HEK293T (cell line): ENCODE results near the gene MFSD11.

Source experiments
- BHLHE40 ChIP-seq: fragments of 450-650 bp; IDR thresholded peaks from 2 replicates; pipeline ENCODE4 v1.6.1; 2016; ENCODE audit warnings: mild to moderate bottlenecking, moderate library complexity, borderline replicate concordance
- FOXA1 ChIP-seq: fragments of 450-650 bp; IDR thresholded peaks from 2 replicates; pipeline ENCODE4 v1.6.1; 2016; ENCODE audit warnings: mild to moderate bottlenecking
- FOXK2 ChIP-seq: fragments of 450-650 bp; IDR thresholded peaks from 2 replicates; pipeline ENCODE4 v1.6.1; 2016; ENCODE audit warnings: mild to moderate bottlenecking
- FOXM1 ChIP-seq: fragments of 450-650 bp; IDR thresholded peaks from 2 replicates; pipeline ENCODE4 v1.6.1; 2017; ENCODE audit warnings: mild to moderate bottlenecking, borderline replicate concordance
- L3MBTL2 ChIP-seq: fragments of 450-650 bp; conservative IDR thresholded peaks from 2 replicates; pipeline ENCODE4 v1.6.1; 2016; ENCODE audit warnings: mild to moderate bottlenecking
- PKNOX1 ChIP-seq: fragments of 450-650 bp; IDR thresholded peaks from 2 replicates; pipeline ENCODE4 v1.6.1; 2016
- SUZ12 ChIP-seq: fragments of 450-650 bp; IDR thresholded peaks from 2 replicates; pipeline ENCODE4 v1.6.1; 2016; ENCODE audit warnings: mild to moderate bottlenecking

GRCh38 chr17:76751416-76751993, 13.6 kb downstream of the MFSD11 start:
- TF ChIP-seq FOXK2, result no peak
- no peak for TF ChIP-seq L3MBTL2
- TF ChIP-seq BHLHE40, result no peak
- no peak for TF ChIP-seq FOXM1
- TF ChIP-seq PKNOX1, result no peak
- no peak for TF ChIP-seq FOXA1
- TF ChIP-seq SUZ12, result no peak
